Stimulated activated CD4-positive, alpha-beta T cell treated with anti-CD3 and anti-CD28 coated beads, Interleukin-4, amount 100 ng/mL, for 1 hour (primary cell): ENCODE data around the gene TMEM92.

ENCODE experiments used
- DNase-seq: peaks from one replicate; pipeline ENCODE4 v3.0.0-alpha.2; 2020

TMEM92 gene

DNA sequence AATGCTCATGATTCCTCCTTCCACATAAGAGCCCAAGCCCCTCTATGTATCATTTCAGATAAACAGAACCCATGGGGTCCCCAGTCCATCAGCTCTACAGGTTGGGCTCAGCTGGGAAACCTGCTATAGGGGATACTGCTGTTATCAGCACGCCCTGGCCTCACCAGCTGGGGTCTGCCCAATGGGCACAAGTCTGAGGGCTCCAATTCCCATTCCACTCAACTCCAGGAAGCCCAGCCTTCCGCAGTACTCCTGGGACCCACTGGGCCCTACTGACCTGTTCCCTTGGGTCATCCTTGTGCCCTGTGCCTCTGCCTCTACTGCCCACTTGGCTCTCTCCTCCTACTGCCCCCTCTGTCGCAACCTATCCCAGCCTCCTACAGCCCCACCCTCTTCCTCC is 55.5 kb downstream of the TMEM92 start:
- DNase-seq = no peak

DNA sequence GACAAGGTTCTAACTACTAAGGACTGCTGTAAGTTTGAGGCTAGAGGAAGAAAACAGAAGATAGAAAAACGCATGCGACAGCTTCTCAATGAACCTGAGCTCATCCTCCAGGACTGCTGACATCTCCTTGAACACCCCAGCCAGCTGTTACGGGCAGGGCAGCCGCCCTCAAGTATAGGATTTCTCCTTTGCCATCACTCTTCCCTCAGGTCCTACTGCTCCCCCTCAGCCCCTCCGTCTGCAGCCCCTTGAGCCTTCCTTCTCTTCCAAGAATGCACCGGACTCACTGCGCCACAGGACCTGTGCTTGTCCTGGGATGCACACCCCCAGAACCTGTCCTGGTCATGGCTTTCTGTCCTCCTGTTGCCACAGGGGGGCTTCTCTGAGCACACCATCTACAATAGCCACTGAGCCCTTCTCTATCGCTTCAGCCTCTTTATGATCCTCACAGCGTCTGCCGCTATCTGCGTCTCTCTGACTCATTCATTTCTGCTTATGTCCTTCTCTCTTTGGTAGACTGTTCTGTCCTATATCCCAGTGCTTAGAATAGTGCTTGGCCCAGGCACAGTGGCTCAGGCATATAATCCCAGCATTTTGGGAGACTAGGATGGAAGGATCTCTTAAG is 56.0 kb downstream of the TMEM92 start:
- DNase-seq = no peak
